Medulla oblongata (tissue), 1 donor: ENCODE data around the gene OAT.
"Not testable (repeated sequence)": the region's sequence is repeated elsewhere in the genome, so short reads cannot be mapped to it uniquely, and the experiment has no call there.

Experiments used
- DNase-seq: peaks from one replicate; pipeline ENCODE4 v3.0.0-alpha.2; 2015; ENCODE audit errors: extremely low spot score

Gene OAT

GRCh38 chr10:124378881-124379471 lies 39.7 kb downstream of the OAT start:
- DNase-seq, result peak; percentile 28

GRCh38 chr10:124378271-124378670 lies 40.5 kb downstream of the OAT start:
- DNase-seq, result no peak

- no peak for DNase-seq
These were observed 41.6 kb downstream of the OAT start for GRCh38 chr10:124377101-124377500.

GRCh38 chr10:124376411-124376810 lies 42.3 kb downstream of the OAT start:
- no peak for DNase-seq

GRCh38 chr10:124375691-124376090 lies 43.0 kb downstream of the OAT start:
- DNase-seq, result no peak

- DNase-seq, result no peak
These were observed 43.4 kb downstream of the OAT start for GRCh38 chr10:124375353-124375614.

- DNase-seq, result no peak
These were observed 44.0 kb downstream of the OAT start for GRCh38 chr10:124374535-124375352.

- DNase-seq, result no peak
These were observed 45.8 kb downstream of the OAT start for GRCh38 chr10:124372899-124373298.

GRCh38 chr10:124370426-124370825 lies 48.3 kb downstream of the OAT start:
- no peak for DNase-seq

GRCh38 chr10:124369986-124370385 lies 48.7 kb downstream of the OAT start:
- DNase-seq, result no peak

- not testable (repeated sequence) for DNase-seq
These were observed 49.2 kb downstream of the OAT start for GRCh38 chr10:124369533-124369932.

- DNase-seq, result no peak
These were observed 49.7 kb downstream of the OAT start for GRCh38 chr10:124369066-124369465.

- DNase-seq, result no peak
These were observed 50.8 kb downstream of the OAT start for GRCh38 chr10:124367936-124368335.

- no peak for DNase-seq
These were observed 51.3 kb downstream of the OAT start for GRCh38 chr10:124367414-124367813.

- no peak for DNase-seq
These were observed 51.9 kb downstream of the OAT start for GRCh38 chr10:124366825-124367224.

GRCh38 chr10:124366343-124366742 lies 52.4 kb downstream of the OAT start:
- no peak for DNase-seq

GRCh38 chr10:124364674-124365073 lies 54.0 kb downstream of the OAT start:
- no peak for DNase-seq

- DNase-seq, result no peak
These were observed 56.2 kb downstream of the OAT start for GRCh38 chr10:124362568-124362967.

- no peak for DNase-seq
These were observed 59.3 kb downstream of the OAT start for GRCh38 chr10:124359336-124359832.

- no peak for DNase-seq
These were observed 61.2 kb downstream of the OAT start for GRCh38 chr10:124357561-124357885.

GRCh38 chr10:124356701-124357560 lies 61.8 kb downstream of the OAT start:
- no peak for DNase-seq
